ENCODE measurements around the gene PIWIL4.

PIWIL4 gene

DNA sequence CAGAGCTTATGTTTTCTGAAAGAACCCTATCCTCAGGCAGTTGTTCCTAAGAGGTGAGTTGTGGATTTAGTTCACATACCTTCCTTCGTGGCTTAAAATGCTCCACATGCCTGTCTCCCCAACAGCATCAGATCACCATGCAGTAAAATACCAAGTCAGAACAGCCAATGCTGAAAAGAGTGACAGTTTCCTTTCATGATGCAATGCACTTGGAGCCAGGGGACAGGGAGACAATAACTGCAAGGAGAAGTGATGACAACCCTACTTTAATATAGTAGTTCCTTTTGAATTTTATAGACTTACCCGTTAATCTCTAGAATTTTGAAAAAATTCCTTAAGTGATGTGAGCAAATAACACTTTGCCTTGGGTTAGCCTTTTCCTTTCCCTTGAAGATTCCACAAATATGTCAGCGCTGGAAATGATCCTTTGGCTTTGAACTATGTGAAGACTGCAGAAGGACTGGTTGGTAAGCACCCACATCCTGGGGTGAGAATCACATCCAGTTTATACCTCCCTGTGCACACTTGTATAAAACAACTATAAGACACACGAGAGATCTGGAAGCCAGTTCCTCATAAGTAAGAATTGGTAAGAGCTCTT, 71.2 kb downstream of the PIWIL4 start:
- TF ChIP-seq, protein P1, sequence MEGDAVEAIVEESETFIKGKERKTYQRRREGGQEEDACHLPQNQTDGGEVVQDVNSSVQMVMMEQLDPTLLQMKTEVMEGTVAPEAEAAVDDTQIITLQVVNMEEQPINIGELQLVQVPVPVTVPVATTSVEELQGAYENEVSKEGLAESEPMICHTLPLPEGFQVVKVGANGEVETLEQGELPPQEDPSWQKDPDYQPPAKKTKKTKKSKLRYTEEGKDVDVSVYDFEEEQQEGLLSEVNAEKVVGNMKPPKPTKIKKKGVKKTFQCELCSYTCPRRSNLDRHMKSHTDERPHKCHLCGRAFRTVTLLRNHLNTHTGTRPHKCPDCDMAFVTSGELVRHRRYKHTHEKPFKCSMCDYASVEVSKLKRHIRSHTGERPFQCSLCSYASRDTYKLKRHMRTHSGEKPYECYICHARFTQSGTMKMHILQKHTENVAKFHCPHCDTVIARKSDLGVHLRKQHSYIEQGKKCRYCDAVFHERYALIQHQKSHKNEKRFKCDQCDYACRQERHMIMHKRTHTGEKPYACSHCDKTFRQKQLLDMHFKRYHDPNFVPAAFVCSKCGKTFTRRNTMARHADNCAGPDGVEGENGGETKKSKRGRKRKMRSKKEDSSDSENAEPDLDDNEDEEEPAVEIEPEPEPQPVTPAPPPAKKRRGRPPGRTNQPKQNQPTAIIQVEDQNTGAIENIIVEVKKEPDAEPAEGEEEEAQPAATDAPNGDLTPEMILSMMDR (IDR thresholded peaks at IDR 0.05): no peak

DNA sequence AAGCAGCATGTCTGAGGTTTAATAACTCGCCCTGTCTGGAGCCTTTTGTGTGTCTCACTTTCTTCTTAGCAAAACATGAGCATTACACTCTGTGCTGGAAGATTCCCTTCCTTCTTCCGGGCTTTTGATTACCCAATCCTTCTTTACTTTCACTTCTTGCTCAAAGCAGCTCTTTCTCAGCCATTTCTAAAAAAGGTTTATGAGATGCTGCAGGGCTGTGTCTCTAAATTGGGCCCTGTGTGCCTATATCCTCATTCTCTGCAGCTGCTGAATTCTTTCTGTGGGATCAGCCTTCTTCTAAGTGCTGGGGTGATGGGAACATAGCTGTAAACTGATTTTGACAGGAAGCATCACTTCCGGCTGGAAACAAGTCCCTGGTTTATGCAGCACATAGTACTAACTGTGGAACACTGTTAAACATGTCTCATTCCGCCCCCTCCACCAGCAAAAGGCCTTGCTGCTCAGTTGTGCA, 71.8 kb downstream of the PIWIL4 start:
- TF ChIP-seq, protein P1 (IDR thresholded peaks at IDR 0.05): no peak

- TF ChIP-seq, protein P1 (IDR thresholded peaks at IDR 0.05): no peak
Measured at GRCh38 chr11:94639901-94640721, 72.9 kb downstream of the PIWIL4 start.

DNA sequence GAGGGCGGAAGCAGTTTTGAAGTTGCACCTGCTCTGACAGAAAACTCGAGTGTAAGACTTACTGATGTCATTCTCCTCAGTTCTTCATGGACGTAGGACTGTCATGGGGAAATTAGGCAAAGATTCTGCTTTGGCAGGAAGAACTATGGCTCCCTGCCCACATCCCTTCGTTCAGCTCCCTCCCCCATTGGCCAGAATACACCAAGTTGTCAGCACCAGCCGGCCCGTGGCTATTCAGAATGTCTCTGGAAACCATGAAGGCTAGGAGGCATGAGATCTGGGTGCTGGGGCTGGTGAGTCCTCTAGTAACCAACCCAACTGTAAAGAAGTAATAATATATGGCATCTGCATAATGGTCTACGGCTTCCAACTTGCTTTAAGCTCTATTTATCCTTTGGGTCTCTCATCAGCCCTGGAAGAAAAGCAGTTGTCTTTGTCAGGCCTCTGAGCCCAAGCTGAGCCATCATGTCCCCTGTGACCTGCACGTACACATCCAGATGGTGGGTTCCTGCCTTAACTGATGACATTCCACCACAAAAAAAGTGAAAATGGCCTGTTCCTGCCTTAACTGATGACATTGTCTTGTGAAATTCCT, 74.1 kb downstream of the PIWIL4 start:
- TF ChIP-seq, protein P1 (IDR thresholded peaks at IDR 0.05): no peak

DNA sequence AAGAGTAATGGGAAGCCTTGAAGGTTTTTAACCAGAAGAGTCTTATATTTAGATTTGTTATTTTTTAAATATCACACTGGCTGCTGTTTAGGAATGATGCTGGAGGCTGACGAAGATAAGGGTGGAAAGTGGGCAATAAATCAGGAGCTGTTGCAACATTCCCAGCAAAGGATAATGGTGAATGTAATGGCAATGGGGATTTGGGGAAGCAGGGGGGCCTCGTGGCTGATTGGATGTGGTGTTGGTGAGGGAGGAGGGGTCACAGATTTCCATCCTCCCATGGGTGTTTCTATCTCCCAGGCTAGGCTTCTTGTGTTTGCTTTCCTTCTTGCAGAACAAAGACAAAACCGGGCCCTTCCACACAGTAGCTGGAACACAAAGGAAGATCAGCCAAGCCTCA, 80.8 kb downstream of the PIWIL4 start:
- TF ChIP-seq, protein P1 (IDR thresholded peaks at IDR 0.05): no peak

- TF ChIP-seq, protein P1 (IDR thresholded peaks at IDR 0.05): no peak
Measured at GRCh38 chr11:94648789-94649188, 81.6 kb downstream of the PIWIL4 start.

DNA sequence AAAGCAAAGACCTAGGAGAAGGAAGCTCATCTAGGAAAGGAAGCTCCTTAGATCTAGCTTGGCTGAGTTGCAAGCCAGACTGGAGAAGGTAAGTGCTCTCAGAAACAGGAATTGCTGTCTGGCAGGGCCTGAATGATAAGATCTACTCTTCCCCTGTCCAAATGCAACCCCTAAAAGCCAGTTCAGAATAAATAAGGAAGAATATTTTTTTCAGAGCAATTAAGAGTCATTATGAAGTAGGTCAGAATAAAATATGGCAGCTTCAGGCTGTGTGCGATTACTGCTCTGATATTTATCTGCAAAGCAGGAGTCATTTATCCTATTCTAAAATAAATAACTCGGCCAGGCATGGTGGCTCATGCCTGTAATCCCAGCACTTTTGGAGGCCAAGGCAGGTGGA, 82.1 kb downstream of the PIWIL4 start:
- TF ChIP-seq, protein P1 (IDR thresholded peaks at IDR 0.05): no peak

All from LNCAP (cell line).